ENCODE data around the gene BUB1.
"Not testable (repeated sequence)": the region's sequence is repeated elsewhere in the genome, so short reads cannot be mapped to it uniquely, and the experiment has no call there.

The BUB1 gene

DNA sequence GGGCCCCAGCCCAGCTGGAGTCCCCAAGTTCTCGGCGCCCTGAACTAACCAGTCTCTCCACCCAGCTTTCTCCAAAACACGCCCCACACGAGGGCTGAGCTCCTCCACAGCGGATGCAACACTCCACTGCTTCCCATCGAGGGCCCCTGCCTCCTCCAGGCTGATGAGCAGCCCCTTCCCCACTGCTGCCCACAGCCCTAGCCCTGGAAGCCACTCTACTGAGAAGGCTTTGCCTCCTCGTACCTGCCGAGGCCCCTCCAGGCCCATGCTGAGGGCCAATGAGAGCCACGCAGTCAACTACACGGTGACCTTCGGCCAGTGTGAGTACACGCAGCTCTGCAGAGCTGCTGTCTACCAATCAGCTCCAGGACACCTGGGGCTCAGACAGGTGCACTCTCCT is 72.8 kb downstream of the BUB1 start:
- DNase-seq (ENCODE audit: low read depth in 2 of 3, low spot score in 1 of 3), result not testable (repeated sequence)

DNA sequence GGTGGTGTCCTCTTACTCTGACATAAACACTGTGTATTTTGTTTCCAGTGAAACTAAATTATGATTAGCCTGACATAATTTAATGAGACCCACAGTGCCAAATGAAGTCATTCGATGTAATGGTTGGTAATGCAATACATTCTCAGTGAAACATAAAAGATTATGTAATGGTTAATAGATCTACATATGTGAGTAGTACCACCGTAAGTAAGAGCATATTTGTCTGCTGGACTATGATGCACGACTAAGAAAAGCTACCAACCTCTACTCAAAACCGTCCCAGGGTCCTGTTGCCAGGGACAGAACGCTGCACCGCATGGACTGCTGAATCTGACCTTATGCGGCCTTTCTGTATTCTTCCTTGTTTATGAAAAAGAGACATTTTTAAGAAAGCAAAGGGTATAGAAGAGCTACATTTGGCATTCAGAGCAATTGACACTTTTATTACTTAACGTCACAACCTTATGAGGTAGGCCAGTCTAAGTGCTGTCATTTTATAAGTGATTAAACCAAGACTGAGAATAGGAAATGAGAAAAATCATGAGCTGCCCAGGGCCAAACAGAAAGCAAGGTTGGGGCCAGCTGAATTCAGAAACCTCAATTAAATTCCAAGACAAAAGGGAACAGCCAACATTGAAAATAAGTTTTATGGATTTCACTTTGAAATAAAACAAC is 73.8 kb downstream of the BUB1 start:
- DNase-seq (ENCODE audit: low read depth in 2 of 3, low spot score in 1 of 3), result not testable (repeated sequence)

DNA sequence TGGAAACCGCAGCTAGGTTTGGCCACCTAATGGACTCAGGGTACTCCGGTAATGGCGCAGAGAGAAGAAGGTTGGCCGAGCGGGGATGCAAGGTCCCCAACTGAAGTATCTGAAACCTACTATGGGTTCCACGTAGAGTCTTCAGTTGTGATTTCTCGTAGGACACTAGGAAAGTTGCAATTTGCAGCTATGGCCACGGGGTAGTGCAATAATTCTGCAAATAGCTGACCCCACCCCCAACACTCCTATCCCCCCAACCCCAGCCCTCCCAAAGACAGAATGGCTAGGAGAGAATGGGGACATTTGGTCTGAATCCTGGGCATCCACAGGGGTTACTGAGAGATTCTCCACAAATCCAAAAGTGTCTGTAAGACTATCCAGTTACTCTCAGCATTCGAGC is 75.7 kb downstream of the BUB1 start:
- not testable (repeated sequence) for DNase-seq (ENCODE audit: low read depth in 2 of 3, low spot score in 1 of 3)

DNA sequence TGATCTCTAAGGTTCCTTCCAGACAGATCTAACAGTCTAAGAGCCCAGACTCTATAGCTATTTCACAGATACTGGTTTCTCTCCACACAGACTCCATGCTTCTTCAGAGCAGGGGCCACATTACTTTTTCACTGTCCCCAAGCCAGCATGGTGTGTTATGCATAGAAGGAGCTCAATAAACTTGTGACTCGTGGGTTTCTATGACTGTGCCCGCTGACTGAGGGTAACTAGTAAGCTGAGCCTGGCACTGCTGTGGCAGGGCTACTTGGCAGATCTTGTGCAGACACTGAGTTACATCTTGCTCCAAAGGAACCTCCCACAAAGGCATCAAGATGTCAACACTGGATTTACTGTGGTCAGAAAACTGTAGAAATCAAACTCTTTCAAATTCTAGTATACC is 85.9 kb downstream of the BUB1 start:
- DNase-seq (ENCODE audit: low read depth in 2 of 3, low spot score in 1 of 3), result not testable (repeated sequence)

DNA sequence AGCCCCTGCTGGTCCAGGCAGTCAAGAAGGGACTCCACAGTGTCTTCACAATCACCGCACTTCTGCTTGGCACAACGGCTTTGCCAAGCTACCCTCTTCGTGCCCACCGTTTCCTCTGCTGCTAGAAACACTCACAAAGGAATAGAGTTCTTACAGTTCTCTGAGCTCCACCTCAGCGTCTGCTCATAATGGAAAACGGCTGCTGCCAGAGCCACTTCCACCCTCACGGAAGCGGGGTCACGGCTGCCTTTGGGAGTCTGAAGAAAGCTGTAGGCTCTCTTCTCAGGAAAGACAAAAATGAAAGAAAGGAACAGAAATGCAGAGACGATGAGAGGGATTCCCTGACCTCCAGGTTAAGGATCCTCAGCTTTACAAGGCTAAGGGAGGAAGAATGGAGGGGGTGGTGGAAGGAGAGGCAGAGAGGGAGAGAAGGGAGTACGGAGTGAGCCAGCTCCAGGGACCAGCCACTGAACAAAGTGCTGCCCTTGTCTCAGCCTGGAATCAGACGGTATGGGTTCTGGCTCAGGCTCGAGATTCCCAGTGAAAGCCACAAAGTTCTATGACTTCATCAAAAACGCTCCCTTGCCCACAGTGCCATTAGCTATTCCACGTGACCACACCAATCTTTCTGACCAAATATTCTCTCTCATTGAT is 88.1 kb downstream of the BUB1 start:
- DNase-seq (ENCODE audit: low read depth in 2 of 3, low spot score in 1 of 3), result not testable (repeated sequence)

DNA sequence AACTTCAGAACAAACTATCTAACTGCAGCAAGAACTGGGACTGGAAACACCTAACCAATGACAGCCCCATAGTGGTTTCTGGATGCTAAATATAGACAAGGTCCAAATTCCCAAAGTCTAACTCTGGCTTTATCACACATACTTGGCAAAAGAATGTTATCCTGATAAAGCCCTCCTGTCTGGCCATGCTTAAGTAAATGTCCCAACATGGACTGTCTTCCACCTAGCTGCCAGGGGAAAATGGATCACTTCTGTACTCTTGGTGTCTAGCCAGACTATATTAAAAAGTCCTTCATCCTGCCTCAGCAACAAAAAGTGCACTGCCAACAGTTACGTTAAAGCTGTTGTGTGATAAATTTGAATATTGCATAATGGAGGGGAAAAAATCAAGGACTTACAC is 89.3 kb downstream of the BUB1 start:
- DNase-seq (ENCODE audit: low read depth in 2 of 3, low spot score in 1 of 3), result not testable (repeated sequence)

Data from stimulated activated CD4-positive, alpha-beta T cell treated with anti-CD3 and anti-CD28 coated beads, Interleukin-12 subunit alpha, Interleukin-12 subunit beta, amount 100 ng/mL, for 48 hours (primary cell).